Spleen (tissue), 7 donors: ENCODE measurements around the gene TMEM127.

Experiments
- POLR2A ChIP-seq, 3 donors: fragments of 450-650 bp; IDR thresholded peaks; one replicate each; pipeline ENCODE4 v1.5.1; 2017; ENCODE audit warnings: antibody characterized with exemption in 3 of 3, mild to moderate bottlenecking in 1 of 3
- POLR2AphosphoS5 ChIP-seq, 3 donors: sonication (generic); formaldehyde crosslinking; IDR thresholded peaks; one replicate each; pipeline ENCODE4 v1.5.1; 2017; ENCODE audit warnings: antibody characterized with exemption in 3 of 3
- TF ChIP-seq, protein P1 (sequence below), 11 experiments: fragments of 200-600 bp in 7 of 11; fragments of 450-650 bp in 4 of 11; sonication (generic) in 4 of 11; IDR thresholded peaks in 8 of 11; conservative IDR thresholded peaks in 3 of 11; 1 replicate in 7 of 11; 2 replicates in 4 of 11; pipeline versions ENCODE4 v1.4.0 to v1.8.0; 2016 to 2021; ENCODE audit warnings: antibody characterized with exemption in 11 of 11, inconsistent platforms in 4 of 11, mild to moderate bottlenecking in 1 of 11
- donor health status: DM: no; HTN: no; CAD: no; lungs with moderate emphysema.
- donor health status: DM: no; HTN: no; CAD: no.
- donor health status: DM: no; HTN: no; CAD: no.

DNA sequence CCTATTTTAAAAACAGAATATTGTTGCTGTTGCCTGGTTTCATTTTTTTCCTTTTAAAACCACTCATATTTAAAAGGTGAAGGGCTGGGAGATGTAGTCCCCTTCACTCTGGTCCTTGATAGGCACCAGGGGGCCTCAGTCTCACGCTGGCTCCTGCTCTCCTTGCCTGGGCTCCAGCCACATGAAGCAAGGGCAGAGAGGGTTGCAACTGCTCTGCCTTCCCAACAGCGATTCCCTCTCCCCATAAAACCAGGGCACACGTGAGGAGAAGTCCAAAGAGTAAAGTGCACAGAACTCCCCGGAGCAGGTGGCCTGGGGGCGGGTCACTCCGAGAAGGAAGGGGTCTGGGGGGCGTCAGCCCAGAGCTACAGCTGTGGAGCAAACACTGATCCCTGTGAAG lies 12.8 kb downstream of the TMEM127 start:
- TF ChIP-seq POLR2AphosphoS5 (IDR thresholded peaks at IDR 0.05) (no peak), POLR2A (IDR thresholded peaks at IDR 0.05) (no peak)
- TF ChIP-seq, protein P1, sequence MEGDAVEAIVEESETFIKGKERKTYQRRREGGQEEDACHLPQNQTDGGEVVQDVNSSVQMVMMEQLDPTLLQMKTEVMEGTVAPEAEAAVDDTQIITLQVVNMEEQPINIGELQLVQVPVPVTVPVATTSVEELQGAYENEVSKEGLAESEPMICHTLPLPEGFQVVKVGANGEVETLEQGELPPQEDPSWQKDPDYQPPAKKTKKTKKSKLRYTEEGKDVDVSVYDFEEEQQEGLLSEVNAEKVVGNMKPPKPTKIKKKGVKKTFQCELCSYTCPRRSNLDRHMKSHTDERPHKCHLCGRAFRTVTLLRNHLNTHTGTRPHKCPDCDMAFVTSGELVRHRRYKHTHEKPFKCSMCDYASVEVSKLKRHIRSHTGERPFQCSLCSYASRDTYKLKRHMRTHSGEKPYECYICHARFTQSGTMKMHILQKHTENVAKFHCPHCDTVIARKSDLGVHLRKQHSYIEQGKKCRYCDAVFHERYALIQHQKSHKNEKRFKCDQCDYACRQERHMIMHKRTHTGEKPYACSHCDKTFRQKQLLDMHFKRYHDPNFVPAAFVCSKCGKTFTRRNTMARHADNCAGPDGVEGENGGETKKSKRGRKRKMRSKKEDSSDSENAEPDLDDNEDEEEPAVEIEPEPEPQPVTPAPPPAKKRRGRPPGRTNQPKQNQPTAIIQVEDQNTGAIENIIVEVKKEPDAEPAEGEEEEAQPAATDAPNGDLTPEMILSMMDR (IDR thresholded peaks at IDR 0.05 in 8 of 11, conservative IDR thresholded peaks at IDR 0.05 in 3 of 11), result no peak
